Lung (tissue), 12 donors: ENCODE data around the gene PDCL3. TPM values are rescaled to one million over a fixed set of nuclear protein-coding genes. Genes with fewer than 3 reads are reported as not detected.

Experiments used
- ATAC-seq: fragments of 200-7000 bp; cut with Tn5 transposase; one replicate; pipeline ENCODE4 v1.9.1; 2020; ENCODE audit warnings: moderate number of reproducible peaks; ENCODE audit not compliant: insufficient read depth, low FRiP score
- DNase-seq, 3 donors: peaks; one replicate each; pipeline ENCODE4 v3.0.0-alpha.2; 2013 to 2017
- H3K27ac ChIP-seq, 2 donors: one replicate each; pipeline ENCODE4 v1.5.1; 2013; ENCODE audit warnings: mild to moderate bottlenecking in 2 of 2, moderate library complexity in 2 of 2, control low read depth in 1 of 2, inconsistent platforms in 1 of 2, low read depth in 1 of 2, low read length in 1 of 2
- H3K27me3 ChIP-seq, 3 donors: one replicate each; pipeline ENCODE4 v1.5.1; 2013; ENCODE audit warnings: low read length in 2 of 3; ENCODE audit not compliant: control insufficient read depth in 3 of 3, insufficient read depth in 3 of 3
- H3K36me3 ChIP-seq, 4 donors: one replicate each; pipeline ENCODE4 v1.5.1; 2013; ENCODE audit warnings: low read length in 4 of 4, mild to moderate bottlenecking in 1 of 4, moderate library complexity in 1 of 4; ENCODE audit not compliant: control insufficient read depth in 4 of 4, insufficient read depth in 4 of 4
- H3K4me1 ChIP-seq, 5 donors: one replicate each; pipeline ENCODE4 v1.5.1; 2013; ENCODE audit warnings: low read length in 5 of 5, mild to moderate bottlenecking in 2 of 5, moderate library complexity in 1 of 5; ENCODE audit not compliant: control insufficient read depth in 5 of 5, insufficient read depth in 5 of 5
- H3K4me3 ChIP-seq: one replicate; pipeline ENCODE4 v1.5.1; 2013; ENCODE audit warnings: mild to moderate bottlenecking, control low read depth, moderate library complexity
- H3K9ac ChIP-seq, 2 donors: one replicate each; pipeline ENCODE4 v1.5.1; 2013; ENCODE audit warnings: low read length in 2 of 2, control low read depth in 1 of 2; ENCODE audit not compliant: insufficient read depth in 1 of 2
- H3K9me3 ChIP-seq, 4 donors: one replicate each; pipeline ENCODE4 v1.5.1; 2013; ENCODE audit warnings: low read length in 3 of 4, mild to moderate bottlenecking in 1 of 4, moderate library complexity in 1 of 4; ENCODE audit not compliant: control insufficient read depth in 4 of 4, insufficient read depth in 3 of 4
- WGBS, 2 donors: extraction: QIAGEN DNeasy Blood & Tissue Kit; methylation state at CpG; one replicate each; pipeline ENCODE4 v1.1.7; 2013; 5-methylcytosine and 5-hydroxymethylcytosine counted together
- polyA plus RNA-seq, 2 donors: library from polyadenylated mRNA; stranded (reverse); fragments of 200-250 nt; gene quantifications; one replicate each; pipeline ENCODE4 v1.2.1, GENCODE V29; 2013
- total RNA-seq, 2 donors: library from RNA; depleted of rRNA in 1 of 2; stranded (reverse); fragments of >200 nt in 1 of 2; gene quantifications; one replicate each; pipeline ENCODE4 v1.2.1, GENCODE V29; 2014 to 2021
- TF ChIP-seq, protein P1 (sequence below): IDR thresholded peaks from 2 replicates; pipeline ENCODE4 v1.5.1; 2012; ENCODE audit warnings: mild to moderate bottlenecking; ENCODE audit errors: control extremely low read depth, extremely low read depth
- donor health status: control.
- donor health status: control.
- donor health status: Bipolar disorder and iron deficiency.
- donor health status: healthy.
- donor health status: DM: yes; HTN: yes; CAD: no.

Gene PDCL3
- total and polyA plus RNA-seq, 4 donors, result 8.2 to 29.9 (median 23.2) TPM

GRCh38 chr2:100518801-100519200, 44.0 kb upstream of the PDCL3 start:
- DNase-seq (no peak), ATAC-seq (no peak)
- 73 to 79% methylated on average over 2 of the region's 2 CpGs for WGBS, 2 donors
- Histone ChIP-seq H3K9ac (no peak overlapping the region), H3K4me1 (no peaks in the 10 kb centered on the region), H3K27ac (no peak overlapping the region), H3K27me3 (no peaks in the 10 kb centered on the region), H3K9me3 (no peaks in the 10 kb centered on the region), H3K4me3 (no peak overlapping the region), H3K36me3 (no peaks in the 10 kb centered on the region)
- TF ChIP-seq, protein P1, sequence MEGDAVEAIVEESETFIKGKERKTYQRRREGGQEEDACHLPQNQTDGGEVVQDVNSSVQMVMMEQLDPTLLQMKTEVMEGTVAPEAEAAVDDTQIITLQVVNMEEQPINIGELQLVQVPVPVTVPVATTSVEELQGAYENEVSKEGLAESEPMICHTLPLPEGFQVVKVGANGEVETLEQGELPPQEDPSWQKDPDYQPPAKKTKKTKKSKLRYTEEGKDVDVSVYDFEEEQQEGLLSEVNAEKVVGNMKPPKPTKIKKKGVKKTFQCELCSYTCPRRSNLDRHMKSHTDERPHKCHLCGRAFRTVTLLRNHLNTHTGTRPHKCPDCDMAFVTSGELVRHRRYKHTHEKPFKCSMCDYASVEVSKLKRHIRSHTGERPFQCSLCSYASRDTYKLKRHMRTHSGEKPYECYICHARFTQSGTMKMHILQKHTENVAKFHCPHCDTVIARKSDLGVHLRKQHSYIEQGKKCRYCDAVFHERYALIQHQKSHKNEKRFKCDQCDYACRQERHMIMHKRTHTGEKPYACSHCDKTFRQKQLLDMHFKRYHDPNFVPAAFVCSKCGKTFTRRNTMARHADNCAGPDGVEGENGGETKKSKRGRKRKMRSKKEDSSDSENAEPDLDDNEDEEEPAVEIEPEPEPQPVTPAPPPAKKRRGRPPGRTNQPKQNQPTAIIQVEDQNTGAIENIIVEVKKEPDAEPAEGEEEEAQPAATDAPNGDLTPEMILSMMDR, result no peak

DNA sequence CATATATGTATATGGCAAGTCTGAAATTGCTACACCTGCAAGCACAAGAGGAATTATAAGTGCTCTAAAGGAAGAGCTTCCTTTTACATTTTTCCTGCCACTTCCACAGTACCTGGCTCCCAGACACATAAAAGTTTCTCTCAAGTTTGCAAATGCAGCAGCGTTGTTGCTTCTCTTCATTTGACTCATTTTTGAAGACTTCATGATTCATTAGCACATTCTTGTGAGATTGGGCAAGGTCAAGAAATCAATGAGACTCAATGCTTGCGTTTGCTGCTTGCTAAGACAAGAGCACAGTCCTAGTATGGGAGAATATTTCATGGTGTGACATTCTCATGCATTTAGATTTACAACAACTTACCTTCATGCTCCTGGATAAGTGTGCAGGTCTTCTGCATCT, 42.6 kb upstream of the PDCL3 start:
- Histone ChIP-seq H3K4me3 (no peak overlapping the region), H3K27me3 (no peaks in the 10 kb centered on the region), H3K27ac (no peak overlapping the region), H3K9me3 (no peaks in the 10 kb centered on the region), H3K9ac (no peak overlapping the region), H3K4me1 (no peaks in the 10 kb centered on the region), H3K36me3 (no peaks in the 10 kb centered on the region)
- WGBS, 2 donors, result 72 to 85% methylated on average over 2 of the region's 2 CpGs
- ATAC-seq (no peak), DNase-seq (no peak)
- TF ChIP-seq, protein P1, result no peak

GRCh38 chr2:100522430-100522829, 40.4 kb upstream of the PDCL3 start:
- H3K27ac ChIP-seq, result no peak overlapping the region
- 77 to 92% methylated on average over 1 of the region's 1 CpG for WGBS, 2 donors
- DNase-seq (peak in 1 of 3 donors; percentile 6), ATAC-seq (no peak)
- no peak overlapping the region for H3K4me3 ChIP-seq
- H3K36me3 ChIP-seq, result no peaks in the 10 kb centered on the region
- H3K4me1 ChIP-seq, result no peaks in the 10 kb centered on the region
- H3K27me3 ChIP-seq, result no peaks in the 10 kb centered on the region
- H3K9me3 ChIP-seq, result no peaks in the 10 kb centered on the region
- TF ChIP-seq, protein P1, result no peak
- no peak overlapping the region for H3K9ac ChIP-seq

- Histone ChIP-seq H3K9ac (no peak overlapping the region), H3K9me3 (no peaks in the 10 kb centered on the region), H3K36me3 (no peaks in the 10 kb centered on the region), H3K27me3 (no peaks in the 10 kb centered on the region), H3K4me3 (no peak overlapping the region), H3K27ac (no peak overlapping the region), H3K4me1 (no peaks in the 10 kb centered on the region)
- ATAC-seq (no peak), DNase-seq (no peak)
- 91 to 93% methylated on average over 2 of the region's 2 CpGs for WGBS, 2 donors
- TF ChIP-seq, protein P1, result no peak
These were observed 38.5 kb upstream of the PDCL3 start for GRCh38 chr2:100524331-100524730.
